Muscle of arm (tissue), 12 donors: ENCODE results near the gene DBNL. TPM values are rescaled to one million over a fixed set of nuclear protein-coding genes. Genes with fewer than 3 reads are reported as not detected.

Experiments used
- DNase-seq: peaks from one replicate; pipeline ENCODE4 v3.0.0-alpha.2; 2013
- polyA plus RNA-seq, 12 donors: library from polyadenylated mRNA; unstranded; fragments of 120-200 nt; gene quantifications; one replicate each; pipeline ENCODE4 v1.2.1, GENCODE V29; 2013; ENCODE audit not compliant: insufficient read length in 12 of 12

The DBNL gene
- polyA plus RNA-seq, 12 donors, result 33.9 to 58.7 (median 39.9) TPM; not detected in 1

- no peak for DNase-seq
Measured at GRCh38 chr7:44075296-44076075, 31.0 kb downstream of the DBNL start.

GRCh38 chr7:44076101-44076895 lies 31.8 kb downstream of the DBNL start:
- no peak for DNase-seq

GRCh38 chr7:44077061-44077460 lies 32.6 kb downstream of the DBNL start:
- no peak for DNase-seq

- no peak for DNase-seq
Measured at GRCh38 chr7:44077681-44078091, 33.2 kb downstream of the DBNL start.

- no peak for DNase-seq
Measured at GRCh38 chr7:44078521-44078920, 34.0 kb downstream of the DBNL start.

- no peak for DNase-seq
Measured at GRCh38 chr7:44079331-44080021, 35.0 kb downstream of the DBNL start.

- DNase-seq, result no peak
Measured at GRCh38 chr7:44080118-44080517, 35.6 kb downstream of the DBNL start.

- DNase-seq, result no peak
Measured at GRCh38 chr7:44080686-44081265, 36.3 kb downstream of the DBNL start.

GRCh38 chr7:44081266-44081748 lies 36.8 kb downstream of the DBNL start:
- no peak for DNase-seq

- peak; percentile 97 for DNase-seq
Measured at GRCh38 chr7:44082541-44083207, 38.2 kb downstream of the DBNL start.

- DNase-seq, result no peak
Measured at GRCh38 chr7:44083796-44084195, 39.3 kb downstream of the DBNL start.

- DNase-seq, result no peak
Measured at GRCh38 chr7:44084701-44085100, 40.2 kb downstream of the DBNL start.

- no peak for DNase-seq
Measured at GRCh38 chr7:44085546-44085945, 41.0 kb downstream of the DBNL start.

GRCh38 chr7:44086627-44087026 lies 42.1 kb downstream of the DBNL start:
- no peak for DNase-seq

GRCh38 chr7:44087911-44088838 lies 43.7 kb downstream of the DBNL start:
- DNase-seq, result no peak

- no peak for DNase-seq
Measured at GRCh38 chr7:44093102-44093641, 48.7 kb downstream of the DBNL start.

- DNase-seq, result no peak
Measured at GRCh38 chr7:44094365-44094764, 49.9 kb downstream of the DBNL start.

- DNase-seq, result no peak
Measured at GRCh38 chr7:44094883-44095592, 50.5 kb downstream of the DBNL start.

GRCh38 chr7:44095781-44096180 lies 51.3 kb downstream of the DBNL start:
- no peak for DNase-seq
